ENCODE data around the gene CEP135.

Gene CEP135

DNA sequence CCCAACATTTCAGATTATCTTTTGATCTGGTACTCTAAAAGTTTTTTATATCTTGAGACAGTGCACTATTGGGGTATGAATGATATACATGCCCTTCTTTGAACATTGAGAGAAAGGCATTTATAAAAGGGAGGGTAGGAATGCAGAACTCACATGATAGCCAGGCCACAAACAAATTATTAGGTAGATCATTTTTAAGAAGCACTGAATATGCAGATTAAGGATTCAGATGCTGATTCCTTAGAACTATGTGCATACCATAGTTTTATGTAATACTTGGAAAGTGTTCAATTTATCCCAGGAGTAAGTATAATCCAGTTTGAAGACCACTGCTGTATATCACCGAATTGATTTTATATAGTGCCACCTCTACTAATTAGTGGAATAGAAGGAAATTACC, 18.6 kb downstream of the CEP135 start:
- ATAC-seq: no peak
- no peak for TF ChIP-seq ISL1 (CRISPR knock-in tag; IDR thresholded peaks at IDR 0.05)
- no peak for TF ChIP-seq OSR1 (CRISPR knock-in tag; IDR thresholded peaks at IDR 0.05)
- no peak for TF ChIP-seq CSDC2 (CRISPR knock-in tag; IDR thresholded peaks at IDR 0.05)
- no peak for TF ChIP-seq ARNTL (CRISPR knock-in tag; IDR thresholded peaks at IDR 0.05; ENCODE audit: borderline replicate concordance, low read depth)
- no peak for TF ChIP-seq PPARA (CRISPR knock-in tag; IDR thresholded peaks at IDR 0.05; ENCODE audit: borderline replicate concordance)

DNA sequence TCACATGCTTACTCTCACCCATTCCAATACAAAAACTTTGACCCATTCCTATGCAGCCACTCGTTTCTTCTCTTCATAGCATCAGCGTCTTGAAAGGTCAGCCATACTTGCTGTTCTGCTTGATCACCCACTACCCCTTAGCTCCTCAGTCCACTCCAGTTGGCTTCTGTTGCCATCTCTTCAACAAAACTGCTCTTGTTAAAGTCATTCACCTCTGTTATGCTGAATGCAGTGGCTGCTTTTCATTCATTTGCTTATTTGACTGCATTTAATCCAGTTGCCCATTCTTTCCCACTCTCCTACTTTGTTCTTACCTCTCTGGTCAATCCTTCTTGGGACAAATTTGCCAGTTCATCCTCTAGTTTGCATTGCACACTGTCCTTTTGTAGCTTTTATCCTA, 24.9 kb downstream of the CEP135 start:
- TF ChIP-seq GLIS3 (CRISPR knock-in tag; IDR thresholded peaks at IDR 0.05): no peak
- no peak for TF ChIP-seq ZNF70 (CRISPR knock-in tag; IDR thresholded peaks at IDR 0.05)
- TF ChIP-seq, protein P1, sequence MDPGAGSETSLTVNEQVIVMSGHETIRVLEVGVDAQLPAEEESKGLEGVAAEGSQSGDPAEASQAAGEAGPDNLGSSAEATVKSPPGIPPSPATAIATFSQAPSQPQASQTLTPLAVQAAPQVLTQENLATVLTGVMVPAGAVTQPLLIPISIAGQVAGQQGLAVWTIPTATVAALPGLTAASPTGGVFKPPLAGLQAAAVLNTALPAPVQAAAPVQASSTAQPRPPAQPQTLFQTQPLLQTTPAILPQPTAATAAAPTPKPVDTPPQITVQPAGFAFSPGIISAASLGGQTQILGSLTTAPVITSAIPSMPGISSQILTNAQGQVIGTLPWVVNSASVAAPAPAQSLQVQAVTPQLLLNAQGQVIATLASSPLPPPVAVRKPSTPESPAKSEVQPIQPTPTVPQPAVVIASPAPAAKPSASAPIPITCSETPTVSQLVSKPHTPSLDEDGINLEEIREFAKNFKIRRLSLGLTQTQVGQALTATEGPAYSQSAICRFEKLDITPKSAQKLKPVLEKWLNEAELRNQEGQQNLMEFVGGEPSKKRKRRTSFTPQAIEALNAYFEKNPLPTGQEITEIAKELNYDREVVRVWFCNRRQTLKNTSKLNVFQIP (CRISPR knock-in tag; IDR thresholded peaks at IDR 0.05; ENCODE audit: borderline replicate concordance, low read depth): no peak
- no peak for TF ChIP-seq ZFP30 (CRISPR knock-in tag; IDR thresholded peaks at IDR 0.05)
- no peak for TF ChIP-seq ZNF565 (CRISPR knock-in tag; conservative IDR thresholded peaks at IDR 0.05; ENCODE audit: low read depth)
- TF ChIP-seq, protein P2, sequence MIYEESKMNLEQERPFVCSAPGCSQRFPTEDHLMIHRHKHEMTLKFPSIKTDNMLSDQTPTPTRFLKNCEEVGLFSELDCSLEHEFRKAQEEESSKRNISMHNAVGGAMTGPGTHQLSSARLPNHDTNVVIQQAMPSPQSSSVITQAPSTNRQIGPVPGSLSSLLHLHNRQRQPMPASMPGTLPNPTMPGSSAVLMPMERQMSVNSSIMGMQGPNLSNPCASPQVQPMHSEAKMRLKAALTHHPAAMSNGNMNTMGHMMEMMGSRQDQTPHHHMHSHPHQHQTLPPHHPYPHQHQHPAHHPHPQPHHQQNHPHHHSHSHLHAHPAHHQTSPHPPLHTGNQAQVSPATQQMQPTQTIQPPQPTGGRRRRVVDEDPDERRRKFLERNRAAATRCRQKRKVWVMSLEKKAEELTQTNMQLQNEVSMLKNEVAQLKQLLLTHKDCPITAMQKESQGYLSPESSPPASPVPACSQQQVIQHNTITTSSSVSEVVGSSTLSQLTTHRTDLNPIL (CRISPR knock-in tag; IDR thresholded peaks at IDR 0.05; ENCODE audit: low read depth): no peak
- TF ChIP-seq TCF4 (CRISPR knock-in tag; IDR thresholded peaks at IDR 0.05; ENCODE audit: borderline replicate concordance): no peak
- TF ChIP-seq ARNTL (CRISPR knock-in tag; IDR thresholded peaks at IDR 0.05; ENCODE audit: borderline replicate concordance, low read depth): no peak
- TF ChIP-seq, protein P3, sequence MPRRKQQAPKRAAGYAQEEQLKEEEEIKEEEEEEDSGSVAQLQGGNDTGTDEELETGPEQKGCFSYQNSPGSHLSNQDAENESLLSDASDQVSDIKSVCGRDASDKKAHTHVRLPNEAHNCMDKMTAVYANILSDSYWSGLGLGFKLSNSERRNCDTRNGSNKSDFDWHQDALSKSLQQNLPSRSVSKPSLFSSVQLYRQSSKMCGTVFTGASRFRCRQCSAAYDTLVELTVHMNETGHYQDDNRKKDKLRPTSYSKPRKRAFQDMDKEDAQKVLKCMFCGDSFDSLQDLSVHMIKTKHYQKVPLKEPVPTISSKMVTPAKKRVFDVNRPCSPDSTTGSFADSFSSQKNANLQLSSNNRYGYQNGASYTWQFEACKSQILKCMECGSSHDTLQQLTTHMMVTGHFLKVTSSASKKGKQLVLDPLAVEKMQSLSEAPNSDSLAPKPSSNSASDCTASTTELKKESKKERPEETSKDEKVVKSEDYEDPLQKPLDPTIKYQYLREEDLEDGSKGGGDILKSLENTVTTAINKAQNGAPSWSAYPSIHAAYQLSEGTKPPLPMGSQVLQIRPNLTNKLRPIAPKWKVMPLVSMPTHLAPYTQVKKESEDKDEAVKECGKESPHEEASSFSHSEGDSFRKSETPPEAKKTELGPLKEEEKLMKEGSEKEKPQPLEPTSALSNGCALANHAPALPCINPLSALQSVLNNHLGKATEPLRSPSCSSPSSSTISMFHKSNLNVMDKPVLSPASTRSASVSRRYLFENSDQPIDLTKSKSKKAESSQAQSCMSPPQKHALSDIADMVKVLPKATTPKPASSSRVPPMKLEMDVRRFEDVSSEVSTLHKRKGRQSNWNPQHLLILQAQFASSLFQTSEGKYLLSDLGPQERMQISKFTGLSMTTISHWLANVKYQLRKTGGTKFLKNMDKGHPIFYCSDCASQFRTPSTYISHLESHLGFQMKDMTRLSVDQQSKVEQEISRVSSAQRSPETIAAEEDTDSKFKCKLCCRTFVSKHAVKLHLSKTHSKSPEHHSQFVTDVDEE (CRISPR knock-in tag; IDR thresholded peaks at IDR 0.05): no peak
- TF ChIP-seq SNAI2 (CRISPR knock-in tag; IDR thresholded peaks at IDR 0.05): no peak
- no peak for ATAC-seq

DNA sequence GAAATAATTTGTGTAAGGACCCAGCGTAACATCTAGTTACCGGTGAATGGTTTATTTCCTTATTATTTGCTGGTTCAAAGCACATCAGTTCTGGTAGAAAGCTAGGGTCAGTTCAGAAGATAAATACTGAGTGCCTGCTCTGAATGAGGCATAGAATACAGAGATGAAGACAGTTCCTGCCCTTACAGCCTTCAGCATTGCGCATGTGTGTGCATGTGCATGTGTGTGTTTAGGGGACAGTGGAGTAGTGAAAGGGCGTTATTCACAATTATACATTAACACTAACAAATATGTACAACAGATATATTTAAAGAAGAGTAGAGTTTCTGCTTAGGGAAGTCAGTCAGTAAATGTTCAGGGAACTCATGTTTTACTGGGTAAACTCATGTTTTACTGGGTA, 29.1 kb downstream of the CEP135 start:
- TF ChIP-seq, protein P3 (CRISPR knock-in tag; IDR thresholded peaks at IDR 0.05): no peak
- TF ChIP-seq, protein P4, sequence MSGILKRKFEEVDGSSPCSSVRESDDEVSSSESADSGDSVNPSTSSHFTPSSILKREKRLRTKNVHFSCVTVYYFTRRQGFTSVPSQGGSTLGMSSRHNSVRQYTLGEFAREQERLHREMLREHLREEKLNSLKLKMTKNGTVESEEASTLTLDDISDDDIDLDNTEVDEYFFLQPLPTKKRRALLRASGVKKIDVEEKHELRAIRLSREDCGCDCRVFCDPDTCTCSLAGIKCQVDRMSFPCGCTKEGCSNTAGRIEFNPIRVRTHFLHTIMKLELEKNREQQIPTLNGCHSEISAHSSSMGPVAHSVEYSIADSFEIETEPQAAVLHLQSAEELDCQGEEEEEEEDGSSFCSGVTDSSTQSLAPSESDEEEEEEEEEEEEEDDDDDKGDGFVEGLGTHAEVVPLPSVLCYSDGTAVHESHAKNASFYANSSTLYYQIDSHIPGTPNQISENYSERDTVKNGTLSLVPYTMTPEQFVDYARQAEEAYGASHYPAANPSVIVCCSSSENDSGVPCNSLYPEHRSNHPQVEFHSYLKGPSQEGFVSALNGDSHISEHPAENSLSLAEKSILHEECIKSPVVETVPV (CRISPR knock-in tag; IDR thresholded peaks at IDR 0.05): no peak
- TF ChIP-seq OSR1 (CRISPR knock-in tag; IDR thresholded peaks at IDR 0.05): no peak
- no peak for TF ChIP-seq ZNF70 (CRISPR knock-in tag; IDR thresholded peaks at IDR 0.05)
- no peak for TF ChIP-seq PPARA (CRISPR knock-in tag; IDR thresholded peaks at IDR 0.05; ENCODE audit: borderline replicate concordance)
- no peak for TF ChIP-seq TCF4 (CRISPR knock-in tag; IDR thresholded peaks at IDR 0.05; ENCODE audit: borderline replicate concordance)
- TF ChIP-seq TOX (CRISPR knock-in tag; IDR thresholded peaks at IDR 0.05; ENCODE audit: borderline replicate concordance): no peak
- TF ChIP-seq SNAI2 (CRISPR knock-in tag; IDR thresholded peaks at IDR 0.05): no peak
- TF ChIP-seq GLIS3 (CRISPR knock-in tag; IDR thresholded peaks at IDR 0.05): no peak
- no peak for TF ChIP-seq BACH2 (CRISPR knock-in tag; IDR thresholded peaks at IDR 0.05; ENCODE audit: borderline replicate concordance)
- TF ChIP-seq ZNF565 (CRISPR knock-in tag; conservative IDR thresholded peaks at IDR 0.05; ENCODE audit: low read depth): no peak
- no peak for TF ChIP-seq ZNF8 (CRISPR knock-in tag; IDR thresholded peaks at IDR 0.05)
- no peak for TF ChIP-seq ARNTL (CRISPR knock-in tag; IDR thresholded peaks at IDR 0.05; ENCODE audit: borderline replicate concordance, low read depth)
- no peak for TF ChIP-seq ZC3H10 (CRISPR knock-in tag; IDR thresholded peaks at IDR 0.05)
- no peak for TF ChIP-seq RARB (CRISPR knock-in tag; IDR thresholded peaks at IDR 0.05)
- no peak for TF ChIP-seq CSDC2 (CRISPR knock-in tag; IDR thresholded peaks at IDR 0.05)
- TF ChIP-seq ZFP3 (CRISPR knock-in tag; IDR thresholded peaks at IDR 0.05): no peak
- no peak for ATAC-seq

Data from SK-N-SH treated with all-trans-retinoic acid at 6 μM for 48 hours (cell line).